ENCODE data around the gene CHST15.

DNA sequence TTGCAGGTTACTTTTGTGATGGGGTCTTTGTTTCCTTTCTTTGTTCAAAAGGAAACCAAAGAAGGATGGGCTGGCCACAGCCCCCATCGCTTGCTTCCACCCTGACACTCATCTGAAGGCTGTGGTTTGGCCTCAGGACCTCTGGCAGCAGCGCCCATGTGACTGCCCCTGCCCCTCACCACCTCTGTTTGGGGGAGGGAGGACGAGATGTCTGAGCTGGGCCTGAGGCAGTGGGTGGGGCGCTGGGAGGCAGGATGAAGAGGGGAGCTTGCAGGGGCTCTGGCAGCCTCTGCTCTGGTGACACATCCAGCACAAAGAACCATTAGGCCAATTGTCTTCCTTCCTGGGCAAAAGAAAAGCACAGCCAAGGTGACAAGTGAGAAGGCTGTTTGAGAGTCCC lies 15.9 kb upstream of the CHST15 start:
- no peak for TF ChIP-seq CTCF (IDR thresholded peaks at IDR 0.05; ENCODE audit: insufficient read depth, low read length)
- TF ChIP-seq SPI1 (IDR thresholded peaks at IDR 0.05; ENCODE audit: borderline replicate concordance, low read depth), result no peak
- no peak for TF ChIP-seq POLR2AphosphoS5 (IDR thresholded peaks at IDR 0.05; ENCODE audit: low read depth)
- no peak for TF ChIP-seq REST (IDR thresholded peaks at IDR 0.05; ENCODE audit: insufficient replicate concordance, low read depth)
- TF ChIP-seq GABPA (IDR thresholded peaks at IDR 0.05; ENCODE audit: low read depth), result no peak
